ENCODE measurements around the gene PTPRO. TPM values are rescaled to one million over a fixed set of nuclear protein-coding genes. Genes with fewer than 3 reads are reported as not detected.

PTPRO gene
- total RNA-seq, 1 donor from 2014 or later = 0.49 TPM

- H3K4me3 ChIP-seq = no peak overlapping the region
- intact Hi-C loops (cut with DNase I) = no loop called here
- H3K36me3 ChIP-seq = no peaks in the 10 kb centered on the region
- H3K27me3 ChIP-seq = no peaks in the 10 kb centered on the region
- no peaks in the 10 kb centered on the region for H3K4me1 ChIP-seq
- H3K27ac ChIP-seq = no peak overlapping the region
- TF ChIP-seq POLR2A (IDR thresholded peaks at IDR 0.05) (no peak), POLR2AphosphoS5 (IDR thresholded peaks at IDR 0.05; ENCODE audit: insufficient read depth in 1 of 2, low read depth in 1 of 2) (no peak), CTCF (IDR thresholded peaks at IDR 0.05) (no peak)
- no peak for DNase-seq (ENCODE audit: extremely low spot score in 2 of 2)
- peaks cover 3% of the 10 kb centered on the region for H3K9me3 ChIP-seq
Observed at GRCh38 chr12:15306605-15307004, 15.7 kb upstream of the PTPRO start.

DNA sequence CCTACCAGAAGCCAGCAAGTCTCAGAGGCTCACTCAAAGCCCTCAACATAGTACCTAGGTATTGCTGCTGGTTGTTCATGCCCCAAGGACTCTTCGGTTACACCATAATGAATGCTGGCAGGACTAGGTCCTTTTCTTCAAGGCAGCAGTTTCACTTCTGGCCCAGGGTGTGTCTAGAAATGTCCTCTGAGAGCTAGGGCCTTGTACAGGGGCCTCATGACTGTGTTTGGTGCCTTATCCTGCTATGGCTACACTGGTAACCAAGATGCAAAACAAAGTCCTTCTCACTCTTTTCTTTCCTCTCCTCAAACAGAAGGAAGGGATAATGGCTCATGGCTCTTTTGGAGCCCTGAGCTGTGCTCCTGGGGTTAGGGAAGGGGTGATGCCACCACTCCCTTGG, 15.2 kb upstream of the PTPRO start:
- intact Hi-C loops (cut with DNase I) = no loop called here
- H3K4me1 ChIP-seq = no peaks in the 10 kb centered on the region
- H3K9me3 ChIP-seq = peaks cover 3% of the 10 kb centered on the region
- TF ChIP-seq POLR2AphosphoS5 (IDR thresholded peaks at IDR 0.05; ENCODE audit: insufficient read depth in 1 of 2, low read depth in 1 of 2) = no peak
- no peak for TF ChIP-seq POLR2A (IDR thresholded peaks at IDR 0.05)
- no peak for TF ChIP-seq CTCF (IDR thresholded peaks at IDR 0.05)
- no peak overlapping the region for H3K4me3 ChIP-seq
- H3K27me3 ChIP-seq = no peaks in the 10 kb centered on the region
- H3K27ac ChIP-seq = no peak overlapping the region
- no peak for DNase-seq (ENCODE audit: extremely low spot score in 2 of 2)
- no peaks in the 10 kb centered on the region for H3K36me3 ChIP-seq

DNA sequence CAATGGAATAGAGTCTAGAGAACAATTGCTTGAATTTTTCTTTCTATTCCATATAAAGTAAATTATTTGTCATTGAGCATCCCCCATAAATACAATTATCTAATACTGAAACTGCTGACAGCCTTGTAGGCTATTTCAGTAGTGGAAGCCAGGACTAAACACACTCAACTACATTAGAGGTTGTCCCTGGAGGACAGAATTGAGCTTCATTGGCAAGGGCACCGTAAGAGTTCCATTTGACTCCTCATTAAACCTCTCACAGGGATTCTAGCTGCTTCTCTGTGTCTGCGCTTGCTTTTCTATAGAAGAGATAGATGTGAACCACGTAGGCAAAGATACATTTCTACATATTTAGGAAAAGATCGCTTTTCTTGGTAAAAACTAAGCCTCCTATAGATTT, 3.5 kb upstream of the PTPRO start:
- H3K4me3 ChIP-seq = no peak overlapping the region
- H3K27me3 ChIP-seq = no peaks in the 10 kb centered on the region
- no peak overlapping the region for H3K27ac ChIP-seq
- no peaks in the 10 kb centered on the region for H3K36me3 ChIP-seq
- TF ChIP-seq POLR2AphosphoS5 (IDR thresholded peaks at IDR 0.05; ENCODE audit: insufficient read depth in 1 of 2, low read depth in 1 of 2) = no peak
- H3K4me1 ChIP-seq = peaks cover 13% of the 10 kb centered on the region
- H3K9me3 ChIP-seq = no peaks in the 10 kb centered on the region
- DNase-seq (ENCODE audit: extremely low spot score in 2 of 2) = no peak
- intact Hi-C loops (cut with DNase I) = no loop called here

DNA sequence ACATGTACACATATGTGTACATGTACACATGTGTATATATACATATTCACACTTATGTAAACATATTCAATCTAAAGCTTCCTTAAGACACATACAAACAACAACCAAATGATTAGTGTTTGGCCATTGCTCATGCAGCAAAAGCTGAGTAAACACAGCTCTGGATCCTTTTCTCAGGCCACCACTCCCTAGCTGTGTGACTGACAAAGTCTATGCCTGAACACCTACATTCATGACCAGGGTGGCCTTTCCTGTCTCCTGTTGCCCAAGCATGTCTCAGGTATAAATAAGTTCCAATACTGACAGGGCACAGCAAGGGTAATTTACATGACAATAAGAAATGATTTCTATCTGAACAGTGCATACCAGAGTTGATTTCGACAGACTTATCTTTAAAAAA, 1.4 kb upstream of the PTPRO start:
- Histone ChIP-seq H3K9me3 (no peaks in the 10 kb centered on the region), H3K27ac (no peak overlapping the region), H3K27me3 (no peaks in the 10 kb centered on the region), H3K36me3 (no peaks in the 10 kb centered on the region), H3K4me3 (no peak overlapping the region), H3K4me1 (peaks cover 13% of the 10 kb centered on the region)
- DNase-seq (ENCODE audit: extremely low spot score in 2 of 2) = no peak
- TF ChIP-seq POLR2A (IDR thresholded peaks at IDR 0.05) = no peak
- no peak for TF ChIP-seq POLR2AphosphoS5 (IDR thresholded peaks at IDR 0.05; ENCODE audit: insufficient read depth in 1 of 2, low read depth in 1 of 2)
- TF ChIP-seq CTCF (IDR thresholded peaks at IDR 0.05) = no peak
- intact Hi-C loops (cut with DNase I) = loop anchor here (2.0 kb wide), 1 partner anchor 76 kb away; no protein-coding TSS in a partner anchor

DNA sequence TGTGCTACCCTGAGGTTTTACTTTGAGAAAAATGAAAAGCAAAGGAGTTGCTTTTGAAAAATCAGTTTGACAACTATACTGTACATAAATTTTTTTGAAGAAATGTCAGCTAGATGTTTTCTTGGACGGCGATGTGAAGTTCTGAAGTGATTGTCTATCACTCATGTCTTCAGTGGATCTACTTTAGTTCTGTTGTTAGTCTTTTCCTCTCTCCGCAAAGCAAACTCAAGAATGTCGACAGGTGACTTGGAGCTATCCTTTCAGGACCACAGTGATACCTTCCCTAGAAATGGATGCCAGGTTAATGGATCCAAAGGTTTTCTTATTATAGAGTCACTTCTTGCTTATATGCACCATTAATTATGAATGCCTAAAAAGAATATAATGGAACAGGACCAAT, 1.2 kb downstream of the PTPRO start:
- peaks cover 13% of the 10 kb centered on the region for H3K4me1 ChIP-seq
- TF ChIP-seq POLR2A (IDR thresholded peaks at IDR 0.05) (no peak), CTCF (IDR thresholded peaks at IDR 0.05) (no peak), POLR2AphosphoS5 (IDR thresholded peaks at IDR 0.05; ENCODE audit: insufficient read depth in 1 of 2, low read depth in 1 of 2) (no peak)
- no peak overlapping the region for H3K27ac ChIP-seq
- H3K4me3 ChIP-seq = no peak overlapping the region
- H3K27me3 ChIP-seq = no peaks in the 10 kb centered on the region
- no peaks in the 10 kb centered on the region for H3K36me3 ChIP-seq
- intact Hi-C loops (cut with DNase I) = no loop called here
- H3K9me3 ChIP-seq = no peaks in the 10 kb centered on the region
- no peak for DNase-seq (ENCODE audit: extremely low spot score in 2 of 2)

DNA sequence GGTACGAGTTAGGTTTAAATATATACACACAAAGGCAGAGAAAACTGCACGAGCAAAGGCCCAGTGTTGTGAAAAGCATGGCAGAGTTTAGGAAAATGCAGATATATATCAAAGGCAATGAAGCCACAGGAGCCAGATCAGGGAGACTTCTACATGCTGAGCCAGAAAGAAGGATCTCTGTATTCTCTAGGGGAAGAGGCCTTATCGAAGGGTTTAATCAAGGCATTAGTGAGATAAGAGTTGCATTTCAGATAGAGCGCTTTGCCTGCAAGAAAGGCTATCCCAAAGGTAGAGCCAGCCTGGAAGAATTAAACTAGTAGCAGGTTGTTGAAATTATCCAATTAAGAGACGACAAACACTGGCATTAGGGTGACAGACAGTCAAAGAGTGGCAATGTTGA, 7.6 kb downstream of the PTPRO start:
- Histone ChIP-seq H3K9me3 (no peaks in the 10 kb centered on the region), H3K27me3 (no peaks in the 10 kb centered on the region), H3K4me1 (no peaks in the 10 kb centered on the region), H3K27ac (no peak overlapping the region), H3K36me3 (no peaks in the 10 kb centered on the region), H3K4me3 (no peak overlapping the region)
- DNase-seq (ENCODE audit: extremely low spot score in 2 of 2) = no peak
- intact Hi-C loops (cut with DNase I) = no loop called here
- TF ChIP-seq POLR2A (IDR thresholded peaks at IDR 0.05) = no peak
- no peak for TF ChIP-seq CTCF (IDR thresholded peaks at IDR 0.05)
- no peak for TF ChIP-seq POLR2AphosphoS5 (IDR thresholded peaks at IDR 0.05; ENCODE audit: insufficient read depth in 1 of 2, low read depth in 1 of 2)
